Muscle of arm (tissue), 12 donors: ENCODE results near the gene CKS1B. TPM values are rescaled to one million over a fixed set of nuclear protein-coding genes. Genes with fewer than 3 reads are reported as not detected.
"Not testable (repeated sequence)": the region's sequence is repeated elsewhere in the genome, so short reads cannot be mapped to it uniquely, and the experiment has no call there.

Experiments used
- DNase-seq: peaks from one replicate; pipeline ENCODE4 v3.0.0-alpha.2; 2013
- polyA plus RNA-seq, 12 donors: library from polyadenylated mRNA; unstranded; fragments of 120-200 nt; gene quantifications; one replicate each; pipeline ENCODE4 v1.2.1, GENCODE V29; 2013; ENCODE audit not compliant: insufficient read length in 12 of 12

CKS1B gene
- polyA plus RNA-seq, 12 donors: 44.1 to 77.4 (median 65.4) TPM; not detected in 1

DNA sequence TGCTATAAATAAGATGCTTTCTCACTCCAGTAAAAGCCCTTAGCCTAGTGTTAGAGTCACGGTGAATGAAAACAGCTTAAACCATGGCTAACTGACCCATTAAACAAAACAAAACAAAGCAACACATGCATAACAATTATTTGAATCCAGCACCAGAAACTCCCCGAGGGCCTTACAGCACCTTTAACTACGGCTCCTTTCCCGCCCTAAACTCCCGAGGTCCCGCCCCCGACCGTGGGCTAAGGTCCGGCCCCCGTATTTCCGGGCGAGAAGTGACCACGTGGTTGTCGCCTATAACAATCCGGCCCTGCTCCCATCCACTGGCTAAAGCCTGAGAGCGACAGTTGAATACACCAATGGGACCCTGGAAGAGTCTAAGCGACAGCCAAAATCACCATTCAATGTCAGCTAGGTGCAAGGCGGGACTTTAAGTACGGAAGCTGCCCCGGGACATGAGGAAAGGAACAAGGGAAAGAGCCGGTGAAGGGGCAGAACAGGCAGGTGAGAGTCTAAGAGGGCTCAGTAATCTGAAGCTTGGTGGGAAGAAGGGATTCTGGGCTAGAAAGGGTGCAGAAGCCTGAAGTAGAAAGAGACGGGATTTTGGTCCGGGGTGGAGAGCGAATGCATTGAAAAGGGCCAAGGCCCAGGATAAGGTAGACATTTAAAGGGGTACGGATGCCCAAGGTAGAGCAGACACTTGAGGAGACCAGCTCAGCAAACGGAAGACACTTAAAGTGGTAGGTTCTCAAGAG, 8.6 kb downstream of the CKS1B start, which contains the start of gene FLAD1:
FLAD1 (plus strand) TSS at position 448 of the 752 bp plus-strand sequence. CDS start 351 bp downstream, outside the sequence.
- DNase-seq: peak; percentile 99

DNA sequence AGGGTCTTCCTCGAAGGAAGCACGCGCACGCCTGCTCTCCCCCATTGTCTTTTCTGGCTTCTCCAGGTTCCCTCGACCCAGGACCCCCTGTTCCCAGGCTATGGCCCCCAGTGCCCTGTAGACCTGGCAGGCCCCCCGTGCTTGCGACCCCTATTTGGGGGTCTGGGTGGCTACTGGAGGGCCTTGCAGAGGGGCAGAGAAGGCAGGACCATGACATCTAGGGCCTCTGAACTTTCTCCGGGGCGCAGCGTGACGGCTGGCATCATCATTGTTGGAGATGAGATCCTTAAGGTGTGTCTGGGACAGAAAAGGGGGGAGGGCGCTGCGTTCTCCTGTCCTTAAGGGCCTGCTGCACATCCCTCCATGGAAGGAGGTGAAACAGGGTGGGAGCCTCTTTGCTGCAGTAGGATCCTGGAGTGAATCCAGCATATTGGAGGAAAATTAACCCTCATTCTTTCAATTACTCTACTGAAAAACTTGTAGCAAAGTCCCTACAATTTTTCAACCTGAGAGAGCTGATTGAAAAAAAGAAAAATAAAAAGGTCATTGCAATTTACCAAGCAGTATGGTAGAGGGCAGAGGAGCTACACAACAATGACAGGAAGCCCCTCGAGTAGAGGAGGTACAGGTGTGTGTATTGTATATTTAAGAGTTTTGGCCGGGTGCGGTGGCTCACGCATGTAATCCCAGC, 9.4 kb downstream of the CKS1B start:
- no peak for DNase-seq

DNA sequence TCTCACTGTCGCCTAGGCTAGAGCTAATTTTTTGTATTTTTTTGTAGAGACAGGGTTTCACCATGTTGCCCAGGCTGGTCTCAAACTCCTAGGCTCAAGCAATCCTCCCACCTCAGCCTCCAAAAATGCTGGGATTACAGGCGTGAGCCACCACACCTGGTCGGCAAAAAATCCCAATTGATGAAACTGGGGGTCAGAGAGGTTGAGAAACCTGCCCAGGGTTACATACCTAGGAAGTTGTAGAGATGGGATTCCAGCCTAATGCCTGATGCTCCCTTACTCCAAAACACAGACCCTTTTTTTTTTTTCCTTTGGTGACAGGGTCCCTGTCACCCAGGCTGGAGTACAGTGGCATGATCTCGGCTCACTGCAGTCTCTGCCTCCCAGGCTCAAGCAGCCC, 12.3 kb downstream of the CKS1B start:
- not testable (repeated sequence) for DNase-seq

DNA sequence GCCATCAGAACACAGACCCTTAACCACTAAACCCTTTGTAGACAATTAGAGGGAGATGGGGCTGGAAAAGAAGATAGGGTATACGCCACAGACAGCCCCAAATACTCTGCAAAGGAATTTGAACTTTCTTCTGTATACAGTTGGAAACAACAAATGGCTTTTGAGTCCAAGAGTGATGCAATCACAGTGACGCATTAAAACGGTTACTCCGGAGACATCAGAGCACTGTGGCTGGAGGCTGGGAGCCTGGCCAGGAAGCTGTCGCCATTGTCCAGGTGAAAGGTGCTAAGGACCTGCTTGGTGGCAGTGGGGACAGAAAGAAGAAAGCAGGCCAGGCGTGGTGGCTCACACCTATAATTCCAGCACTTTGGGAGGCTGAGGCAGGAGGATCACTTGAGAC, 12.8 kb downstream of the CKS1B start:
- no peak for DNase-seq

DNA sequence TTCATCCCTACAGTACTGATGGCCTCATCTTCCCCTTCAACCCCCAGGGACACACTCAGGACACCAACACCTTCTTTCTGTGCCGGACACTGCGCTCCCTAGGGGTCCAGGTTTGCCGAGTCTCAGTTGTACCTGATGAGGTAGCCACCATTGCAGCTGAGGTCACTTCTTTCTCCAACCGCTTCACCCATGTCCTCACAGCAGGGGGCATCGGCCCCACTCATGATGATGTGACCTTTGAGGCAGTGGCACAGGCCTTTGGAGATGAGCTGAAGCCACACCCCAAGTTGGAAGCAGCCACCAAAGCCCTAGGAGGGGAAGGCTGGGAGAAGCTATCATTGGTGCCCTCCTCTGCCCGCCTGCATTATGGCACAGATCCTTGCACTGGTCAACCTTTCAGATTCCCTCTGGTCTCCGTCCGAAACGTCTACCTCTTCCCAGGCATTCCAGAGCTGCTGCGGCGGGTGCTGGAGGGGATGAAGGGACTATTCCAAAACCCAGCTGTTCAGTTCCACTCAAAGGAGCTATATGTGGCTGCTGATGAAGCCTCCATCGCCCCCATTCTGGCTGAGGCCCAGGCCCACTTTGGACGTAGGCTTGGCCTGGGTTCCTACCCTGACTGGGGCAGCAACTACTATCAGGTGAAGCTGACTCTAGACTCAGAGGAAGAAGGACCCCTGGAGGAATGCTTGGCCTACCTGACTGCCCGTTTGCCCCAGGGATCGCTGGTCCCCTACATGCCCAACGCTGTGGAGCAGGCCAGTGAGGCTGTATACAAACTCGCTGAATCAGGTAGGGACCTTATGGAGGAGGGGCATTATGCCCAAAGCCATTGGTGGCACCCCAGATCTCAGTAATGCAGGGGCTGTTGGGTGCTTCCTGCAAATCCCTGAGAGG, 13.8 kb downstream of the CKS1B start:
- no peak for DNase-seq

DNA sequence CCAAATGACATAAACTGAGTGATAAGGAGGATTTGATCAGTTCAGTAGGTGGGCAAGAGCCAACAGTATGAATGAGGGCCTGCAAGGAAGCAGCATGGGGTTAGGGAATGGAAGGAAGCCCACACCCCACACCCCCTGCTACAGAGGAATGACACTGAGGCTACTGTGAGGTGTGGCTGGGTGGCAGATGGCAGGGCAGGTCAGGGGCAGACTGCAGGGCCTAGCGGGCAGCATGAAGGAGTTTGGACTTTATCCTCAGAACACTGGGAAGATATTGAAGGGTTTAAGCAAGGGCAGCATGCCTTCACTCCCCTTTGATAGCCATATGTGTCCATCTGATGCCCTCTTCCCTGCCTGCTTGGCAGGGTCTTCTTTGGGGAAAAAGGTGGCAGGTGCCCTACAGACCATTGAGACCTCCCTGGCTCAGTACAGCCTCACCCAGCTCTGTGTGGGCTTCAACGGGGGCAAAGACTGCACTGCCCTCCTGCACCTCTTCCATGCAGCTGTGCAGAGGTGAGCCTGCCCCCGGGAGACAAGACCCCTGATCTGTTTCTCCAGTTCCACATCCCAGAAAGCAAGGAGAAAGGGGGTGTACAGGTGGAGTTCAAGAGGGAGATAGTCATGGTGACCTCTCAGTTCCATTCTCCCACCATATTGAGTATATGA, 14.8 kb downstream of the CKS1B start:
- DNase-seq: no peak

DNA sequence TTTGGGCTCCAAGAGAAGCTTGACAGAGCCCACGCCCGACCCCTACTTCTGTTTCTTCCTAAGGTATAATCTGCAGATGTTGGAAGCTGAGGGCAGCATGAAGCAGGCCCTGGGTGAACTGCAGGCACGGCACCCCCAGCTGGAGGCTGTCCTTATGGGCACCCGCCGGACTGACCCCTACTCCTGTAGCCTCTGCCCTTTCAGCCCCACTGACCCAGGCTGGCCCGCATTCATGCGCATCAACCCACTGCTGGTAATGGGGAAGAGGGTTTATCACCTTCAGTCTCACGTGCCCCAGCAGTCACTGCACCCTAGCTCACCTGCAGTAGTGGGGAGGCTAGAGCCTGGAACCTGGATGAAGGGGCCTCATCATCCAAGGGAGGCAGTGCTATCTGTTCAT, 15.8 kb downstream of the CKS1B start:
- DNase-seq: no peak

DNA sequence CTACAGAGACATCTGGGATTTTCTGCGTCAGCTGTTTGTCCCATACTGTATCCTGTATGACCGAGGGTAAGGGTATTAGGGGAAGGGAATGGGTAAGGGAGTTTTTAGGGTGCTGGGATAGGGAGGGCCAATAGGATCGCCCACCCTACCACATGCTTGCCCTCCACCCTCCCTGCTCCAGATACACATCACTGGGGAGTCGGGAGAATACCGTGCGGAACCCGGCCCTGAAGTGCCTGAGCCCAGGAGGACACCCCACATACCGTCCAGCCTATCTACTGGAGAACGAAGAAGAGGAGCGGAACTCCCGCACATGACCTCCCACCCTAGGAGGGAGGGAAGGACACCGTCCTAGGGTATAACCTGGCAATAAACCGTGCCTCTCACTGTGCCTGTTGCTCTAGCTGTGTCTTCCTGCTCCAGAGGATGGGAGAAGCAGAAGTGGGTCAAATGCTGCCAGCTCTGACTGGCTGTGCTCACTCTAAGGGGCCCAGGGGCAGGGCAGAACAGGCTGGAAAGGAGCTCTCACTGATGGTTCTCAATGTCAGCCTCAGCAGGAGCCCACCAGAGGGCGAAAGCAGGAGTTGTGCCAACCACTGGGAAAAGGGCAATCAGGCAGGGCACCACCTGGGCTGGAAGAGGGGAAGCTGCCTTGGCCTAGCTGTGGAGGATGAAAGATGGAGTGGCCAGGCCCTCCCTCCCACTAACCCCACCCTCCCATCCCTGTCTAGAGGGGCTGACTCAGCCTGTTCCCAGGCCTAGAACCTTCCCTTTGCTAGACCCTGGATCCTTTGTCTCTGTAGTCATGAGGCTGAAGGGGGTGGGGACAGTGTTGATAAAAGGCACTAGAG, 18.5 kb downstream of the CKS1B start:
- DNase-seq: no peak

DNA sequence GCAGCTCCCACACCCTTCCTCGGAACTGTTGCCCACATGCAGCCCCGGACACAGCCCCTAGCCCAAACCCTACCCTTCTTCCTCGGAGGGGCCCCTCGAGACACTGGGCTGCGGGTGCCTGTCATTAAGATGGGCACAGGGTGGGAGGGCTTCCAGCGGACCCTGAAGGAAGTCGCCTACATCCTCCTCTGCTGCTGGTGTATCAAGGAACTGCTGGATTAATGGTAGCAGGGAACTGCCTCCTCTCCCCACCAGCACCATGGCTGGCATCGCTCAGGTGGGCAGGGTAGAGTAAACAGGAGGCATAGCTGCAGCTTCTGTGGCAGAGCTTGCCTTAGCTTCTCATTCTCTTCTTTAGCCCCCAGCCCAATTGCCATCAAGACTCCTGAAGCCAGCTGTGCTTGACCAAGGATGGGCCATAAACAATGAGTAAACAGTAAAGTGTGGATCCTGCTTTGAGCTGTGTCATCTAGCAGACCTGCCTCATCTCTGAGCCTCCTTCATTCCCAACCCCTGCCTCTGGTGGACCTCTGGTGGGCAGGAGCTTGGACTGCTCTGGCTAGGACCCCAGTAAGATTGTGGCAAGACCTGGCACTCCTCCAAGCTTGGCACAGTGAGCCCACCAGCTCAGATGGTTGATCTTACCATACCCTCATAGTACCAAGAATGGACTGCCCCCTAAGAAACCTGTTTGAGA, 19.2 kb downstream of the CKS1B start, which contains the start of gene LENEP:
LENEP (plus strand) TSS at position 15 of the 697 bp plus-strand sequence; CDS start at position 37, 22 bp downstream.
- no peak for DNase-seq

DNA sequence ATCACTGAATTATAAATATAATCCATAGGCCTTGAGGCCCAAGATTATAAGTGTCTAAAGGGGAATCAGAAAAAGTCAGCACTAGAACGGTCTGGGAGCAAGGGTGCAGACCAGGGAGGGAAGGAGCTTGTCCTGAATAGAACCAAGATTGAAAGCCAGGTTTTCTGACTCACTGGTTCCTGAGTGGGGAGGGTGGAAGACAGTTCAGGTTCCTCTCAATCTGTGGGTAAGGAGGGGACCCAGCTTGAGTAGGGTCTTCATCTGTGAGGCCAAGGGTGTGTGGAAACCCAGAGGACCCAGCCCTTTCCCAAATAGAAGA, 19.7 kb downstream of the CKS1B start:
- DNase-seq: no peak

DNA sequence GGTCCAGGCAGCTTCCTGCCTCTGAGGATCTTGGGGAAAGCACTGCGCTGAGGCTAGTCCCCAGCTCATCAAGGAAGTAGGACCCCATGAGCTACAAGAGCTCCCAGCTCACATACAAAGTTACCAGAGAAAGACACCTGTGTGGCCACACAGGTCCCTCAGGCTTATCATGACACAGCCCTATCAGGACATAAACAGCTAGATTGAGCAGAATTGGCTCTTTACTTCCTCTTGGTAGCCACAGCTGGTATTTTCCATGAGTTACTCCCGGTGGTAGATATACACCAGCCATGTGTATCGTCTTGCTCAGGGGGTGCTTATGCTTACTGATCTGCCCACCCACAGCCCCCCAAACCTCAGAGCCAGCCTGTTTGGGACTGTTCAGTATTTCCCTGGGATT, 20.1 kb downstream of the CKS1B start:
- DNase-seq: no peak

DNA sequence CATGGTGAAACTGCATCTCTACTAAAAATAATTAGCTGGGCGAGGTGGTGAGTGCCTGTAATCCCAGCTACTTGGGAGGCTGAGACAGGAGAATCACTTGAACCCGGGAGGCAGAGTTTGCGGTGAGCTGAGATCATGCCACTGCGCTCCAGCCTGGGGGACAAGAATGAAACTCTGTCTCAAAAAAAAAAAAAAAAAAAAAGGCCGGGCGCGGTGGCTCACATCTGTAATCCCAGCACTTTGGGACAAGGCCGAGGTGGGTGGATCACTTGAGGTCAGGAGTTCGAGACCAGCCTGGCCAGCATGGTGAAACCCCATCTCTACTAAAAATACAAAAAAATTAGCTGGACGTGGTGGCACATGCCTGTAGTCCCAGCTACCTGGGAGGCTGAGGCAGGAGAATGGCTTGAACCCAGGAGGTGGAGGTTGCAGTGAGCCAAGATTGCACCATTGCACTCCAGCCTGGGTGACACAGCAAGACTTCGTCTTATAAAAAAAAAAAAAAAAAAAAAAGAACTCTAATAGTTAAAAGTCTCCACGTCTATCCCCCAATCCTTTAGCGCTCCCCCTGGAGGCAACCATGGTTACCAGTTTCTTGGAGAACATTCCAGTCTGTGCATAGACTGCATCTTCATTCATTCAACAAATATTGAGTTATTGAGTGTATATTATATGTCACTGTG, 21.0 kb downstream of the CKS1B start:
- DNase-seq: peak; percentile 58

DNA sequence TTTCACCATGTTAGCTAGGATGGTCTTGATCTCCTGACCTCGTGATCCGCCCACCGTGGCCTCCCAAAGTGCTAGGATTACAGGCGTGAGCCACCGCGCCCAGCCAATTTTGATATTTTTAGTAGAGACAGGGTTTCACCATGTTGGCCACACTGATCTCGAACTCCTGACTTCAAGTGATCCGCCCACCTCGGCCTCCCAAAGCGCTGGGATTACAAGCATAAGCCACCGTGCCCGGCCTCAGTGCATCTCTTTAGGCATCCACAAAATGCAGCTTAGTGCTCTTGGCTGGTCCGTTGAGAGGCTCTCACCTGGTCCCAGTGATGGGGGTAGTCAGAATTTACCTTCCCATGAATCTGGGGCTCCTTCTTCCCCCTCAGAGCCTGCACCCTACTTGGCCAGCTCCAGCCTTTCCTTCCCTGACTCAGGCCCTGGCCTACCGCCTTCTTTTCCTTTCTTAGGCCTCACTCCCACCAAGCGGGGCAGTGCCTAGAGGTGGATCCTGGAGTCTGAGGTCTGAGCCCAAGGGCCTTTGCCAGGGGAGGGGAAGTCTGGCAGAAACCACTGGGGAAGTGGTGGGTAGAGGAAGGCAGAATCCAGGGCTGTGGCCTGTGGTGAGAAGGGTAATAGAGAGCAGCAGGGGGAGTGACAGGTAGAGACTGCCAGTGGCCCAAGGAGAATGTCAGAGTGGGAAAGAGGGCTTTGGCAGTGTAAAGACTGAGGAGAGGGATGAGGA, 22.7 kb downstream of the CKS1B start:
- no peak for DNase-seq

DNA sequence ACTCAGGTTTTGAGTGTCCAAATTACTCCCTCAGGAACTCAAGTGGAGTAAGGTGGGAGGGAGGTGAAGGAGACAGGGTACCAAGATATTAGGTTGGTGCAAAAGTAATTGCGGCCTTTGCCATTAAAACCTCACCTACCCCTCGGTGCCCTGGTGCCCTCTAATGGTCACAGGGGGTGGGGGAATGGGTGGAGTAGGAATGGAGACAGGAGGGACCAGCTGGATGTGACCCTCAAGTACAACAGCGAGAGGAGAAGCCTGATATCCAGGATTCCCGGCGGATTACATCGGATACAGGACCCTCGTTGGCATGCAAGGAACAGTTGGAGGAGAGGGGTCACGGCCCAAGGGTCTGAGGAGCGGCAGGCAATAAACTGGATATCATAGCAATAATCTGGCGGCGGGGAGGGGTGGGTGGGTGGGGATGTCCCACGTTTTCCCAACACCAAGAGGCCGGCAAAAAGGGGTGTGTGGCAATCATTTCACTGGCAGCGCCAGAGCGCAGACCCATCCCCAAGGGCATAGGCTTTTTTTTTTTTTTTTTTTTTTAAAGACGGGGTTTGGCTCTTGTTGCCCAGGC, 23.8 kb downstream of the CKS1B start:
- no peak for DNase-seq

DNA sequence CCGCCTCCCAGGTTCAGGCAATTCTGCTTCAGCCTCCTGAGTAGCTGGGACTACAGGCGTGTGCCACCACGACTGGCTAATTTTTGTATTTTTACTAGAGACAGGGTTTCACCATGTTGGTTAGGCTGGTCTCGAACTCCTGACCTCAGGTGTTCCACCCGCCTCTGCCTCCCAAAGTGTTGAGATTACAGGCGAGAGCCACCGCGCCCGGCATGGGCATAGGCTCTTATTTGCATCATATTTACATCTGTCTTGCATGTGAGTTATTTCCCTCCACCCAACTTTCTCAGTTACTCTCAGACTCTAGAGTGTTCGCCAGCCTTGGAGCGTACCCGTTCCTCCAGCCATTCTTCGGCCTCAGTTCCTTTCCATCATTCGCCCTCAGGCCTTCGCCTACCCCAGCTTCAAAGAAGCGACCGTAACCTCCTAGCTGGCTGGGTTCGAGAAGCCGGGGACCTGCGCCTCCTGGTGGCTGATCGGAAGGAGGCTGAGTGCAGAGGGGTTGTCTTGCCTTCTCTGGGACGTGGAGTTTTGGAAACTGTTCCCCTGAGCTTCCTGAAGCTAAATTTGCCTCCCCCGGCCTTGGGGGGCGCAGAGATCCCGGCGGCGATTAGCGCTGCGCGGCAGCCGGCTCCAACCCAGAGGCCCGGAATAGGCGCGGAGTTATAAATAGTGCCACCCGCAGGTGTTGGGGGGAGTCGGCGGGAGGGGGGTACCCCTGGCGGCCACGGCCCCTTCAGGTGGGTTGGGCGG, 24.5 kb downstream of the CKS1B start:
- DNase-seq: peak; percentile 75

DNA sequence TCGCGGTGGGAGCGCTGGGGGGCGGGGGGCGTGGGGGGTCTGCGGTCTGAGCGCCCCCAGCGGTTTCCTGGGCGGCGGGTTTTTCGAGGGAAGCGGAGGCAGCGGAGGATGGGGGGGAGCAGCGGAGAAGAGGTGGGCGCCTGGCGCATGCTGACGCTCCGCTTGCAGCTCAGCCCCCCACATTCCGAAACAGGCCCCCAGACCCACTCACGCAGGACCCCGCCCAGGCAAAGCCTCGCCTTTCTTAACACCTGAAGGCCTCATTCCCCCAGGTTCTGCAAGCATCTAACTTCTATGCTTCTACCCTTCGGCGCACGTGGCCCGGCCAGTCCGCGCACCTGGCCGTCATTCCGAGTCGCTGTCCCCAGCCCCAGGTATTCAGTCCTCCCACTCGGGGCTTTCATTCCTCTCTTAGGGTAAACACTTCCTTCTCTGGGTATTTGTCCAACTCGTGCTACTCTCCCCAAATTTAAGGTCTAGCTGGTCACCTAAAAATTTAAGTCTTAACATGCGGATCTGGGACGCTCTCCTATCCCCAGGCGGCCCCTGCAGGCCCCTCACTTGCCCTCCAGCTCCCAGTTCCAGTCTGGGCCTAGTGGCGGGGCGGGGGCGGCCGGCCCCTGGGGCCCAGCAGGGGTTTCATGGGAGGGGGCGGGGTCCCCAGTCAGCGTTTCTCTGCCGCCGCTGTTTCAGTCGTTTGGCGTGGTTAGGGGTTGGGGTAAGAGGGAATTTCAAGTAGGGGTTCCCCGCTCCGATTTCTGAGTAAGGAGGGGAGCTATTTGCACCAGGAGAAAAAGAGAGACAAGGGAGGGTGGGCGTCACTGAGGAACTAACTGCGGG, 25.3 kb downstream of the CKS1B start:
- no peak for DNase-seq

DNA sequence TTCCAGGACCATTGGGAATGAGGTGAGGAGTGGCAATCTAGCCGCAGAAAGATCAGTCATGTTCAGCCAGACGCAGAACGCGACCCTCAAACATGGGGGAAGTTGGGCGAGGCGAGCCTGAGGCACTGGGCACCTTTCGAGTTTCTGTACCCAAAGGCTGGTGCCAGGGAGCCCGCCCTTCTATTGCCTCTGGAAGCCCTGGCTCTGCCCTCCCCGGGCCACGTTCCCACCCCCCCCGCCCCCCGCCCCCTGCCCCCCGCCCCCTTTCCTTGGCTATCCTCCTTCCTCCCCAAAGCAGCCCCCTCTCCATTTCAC, 25.9 kb downstream of the CKS1B start:
- DNase-seq: peak; percentile 35
